HG03135 (cell line): Measurements from ENCODE around the gene SNAI1.

Source experiments
- ATAC-seq: cut with Tn5 transposase; IDR thresholded peaks from one replicate; pipeline ENCODE4 v1.9.1; 2021; ENCODE audit warnings: mild to moderate bottlenecking, moderate library complexity; ENCODE audit not compliant: unreplicated experiment

The SNAI1 gene

GRCh38 chr20:50032955-50033666, 50.3 kb downstream of the SNAI1 start:
- no peak for ATAC-seq

GRCh38 chr20:50034567-50035180, 51.9 kb downstream of the SNAI1 start:
- ATAC-seq, result no peak

DNA sequence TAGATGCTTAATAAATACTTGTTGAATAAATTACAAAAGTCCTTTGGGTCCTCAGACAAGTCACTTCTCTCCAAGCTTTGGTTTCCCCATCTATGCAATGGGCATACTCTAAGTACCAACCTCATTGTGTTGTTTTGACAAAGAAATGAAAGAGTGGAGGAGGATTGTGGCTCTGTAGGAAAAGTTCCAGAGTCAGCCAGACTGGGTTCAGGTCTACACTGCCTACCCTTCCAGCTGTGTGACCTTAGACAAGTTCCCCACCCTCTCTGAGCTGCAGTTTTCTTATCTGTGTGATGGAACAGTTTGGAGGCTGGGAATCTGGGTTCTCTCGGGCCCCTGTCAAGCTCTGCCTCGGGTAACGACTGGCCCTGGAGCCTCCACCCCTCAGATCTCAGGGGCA, 53.9 kb downstream of the SNAI1 start:
- ATAC-seq, result no peak

- no peak for ATAC-seq
Measured at GRCh38 chr20:50037123-50037522, 54.3 kb downstream of the SNAI1 start.

- no peak for ATAC-seq
Measured at GRCh38 chr20:50037575-50037974, 54.8 kb downstream of the SNAI1 start.

- ATAC-seq, result no peak
Measured at GRCh38 chr20:50038169-50038568, 55.4 kb downstream of the SNAI1 start.
